HCT116 (cell line): ENCODE results near the gene SUV39H1. TPM values are rescaled to one million over a fixed set of nuclear protein-coding genes. Genes with fewer than 3 reads are reported as not detected.

Experiments used
- ATAC-seq: fragments of 200-7000 bp; cut with Tn5 transposase; 2 replicates; pipeline ENCODE4 v1.9.1; 2020; ENCODE audit warnings: mild to moderate bottlenecking, moderate library complexity
- BruUV-seq: library from RNA; stranded (reverse); fragments of 400-500 nt; replicated peaks from 2 replicates; lab custom pipeline; 2021; lab: Mats Ljungman, UMichigan
- CTCF ChIA-PET: fragments of 300-600 bp; sonication (Branson Sonifier 250); formaldehyde crosslinking; loops from one replicate; lab custom pipeline; 2021; ENCODE audit warnings: antibody characterized with exemption; lab: Charles Lee
- POLR2A ChIA-PET: fragments of 300-600, 350-600 bp; sonication (Branson Sonifier 250); formaldehyde crosslinking; loops from one replicate; lab custom pipeline; 2021; ENCODE audit warnings: antibody characterized with exemption; lab: Charles Lee
- RAD21 ChIA-PET, 2 experiments: fragments of 300-600 bp; sonication (Branson Sonifier 250); formaldehyde crosslinking; loops; one replicate each; lab custom pipeline; 2023; ENCODE audit warnings: low total read pairs in 2 of 2; ENCODE audit not compliant: uncharacterized antibody in 2 of 2, unreplicated experiment in 2 of 2, low non-redundant PET in 1 of 2; lab: Charles Lee
- DNase-seq: peaks from one replicate; pipeline ENCODE4 v3.0.0-alpha.2; 2010; ENCODE audit warnings: low read depth, low spot score
- H2AFZ ChIP-seq: fragments of 200-600 bp; shearing (Covaris generic), sonication (generic); 2 replicates; pipeline ENCODE4 v1.6.1; 2017; ENCODE audit warnings: low read depth, mixed run types, mixed read lengths, antibody characterized with exemption, low read length; ENCODE audit not compliant: poor library complexity, severe bottlenecking
- H3K27ac ChIP-seq: 2 replicates; pipeline ENCODE4 v1.5.1; 2012; ENCODE audit warnings: low read depth, low read length
- H3K27me3 ChIP-seq: fragments of 200-600 bp; sonication (generic); 2 replicates; pipeline ENCODE4 v1.6.1; 2016; ENCODE audit warnings: mixed run types, low read length, mixed read lengths; ENCODE audit not compliant: insufficient read depth
- H3K36me3 ChIP-seq, 2 experiments: fragments of 200-500 bp in 1 of 2; fragments of 200-600 bp in 1 of 2; sonication (Bioruptor generic) in 1 of 2; sonication (generic) in 1 of 2; 2 replicates each; pipeline versions ENCODE4 v1.5.1 to v1.6.1; 2014 to 2016; ENCODE audit warnings: low read length in 2 of 2, inconsistent platforms in 1 of 2, mixed read lengths in 1 of 2, mixed run types in 1 of 2; ENCODE audit not compliant: insufficient read depth in 2 of 2, control insufficient read depth in 1 of 2
- H3K4me1 ChIP-seq, 2 experiments: fragments of 200-600 bp in 1 of 2; sonication (generic) in 1 of 2; 2 replicates each; pipeline versions ENCODE4 v1.5.1 to v1.6.1; 2012 to 2017; ENCODE audit warnings: low read length in 2 of 2, inconsistent platforms in 1 of 2, mild to moderate bottlenecking in 1 of 2, mixed read lengths in 1 of 2, mixed run types in 1 of 2, moderate library complexity in 1 of 2; ENCODE audit not compliant: insufficient read depth in 2 of 2, control insufficient read depth in 1 of 2
- H3K4me2 ChIP-seq: fragments of 200-600 bp; sonication (generic); 2 replicates; pipeline ENCODE4 v1.6.1; 2017; ENCODE audit warnings: mixed run types, low read length, mixed read lengths
- H3K4me3 ChIP-seq, 2 experiments: fragments of 200-600 bp in 1 of 2; sonication (generic) in 1 of 2; replicated peaks in 1 of 2; 2 replicates each; pipeline ENCODE4 v1.5.1; 2011 to 2016; ENCODE audit warnings: low read length in 2 of 2, control low read depth in 1 of 2, low read depth in 1 of 2, mild to moderate bottlenecking in 1 of 2, mixed read lengths in 1 of 2, mixed run types in 1 of 2
- H3K79me2 ChIP-seq: fragments of 200-600 bp; sonication (generic); 2 replicates; pipeline ENCODE4 v1.6.1; 2017; ENCODE audit warnings: mild to moderate bottlenecking, mixed run types, low read length, moderate library complexity, mixed read lengths; ENCODE audit not compliant: insufficient read depth
- H3K9ac ChIP-seq: fragments of 200-600 bp; sonication (generic); 2 replicates; pipeline ENCODE4 v1.6.1; 2016; ENCODE audit warnings: low read length, mixed read lengths
- H3K9me2 ChIP-seq: fragments of 200-600 bp; sonication (generic), shearing (Covaris generic); 2 replicates; pipeline ENCODE4 v1.6.1; 2017; ENCODE audit warnings: mixed run types, mild to moderate bottlenecking, moderate library complexity; ENCODE audit not compliant: insufficient read depth
- H3K9me3 ChIP-seq, 2 experiments: fragments of 200-500 bp in 1 of 2; fragments of 200-600 bp in 1 of 2; sonication (Bioruptor generic) in 1 of 2; sonication (generic) in 1 of 2; 2 replicates each; pipeline ENCODE4 v1.6.1; 2014 to 2017; ENCODE audit warnings: low read length in 2 of 2, mixed read lengths in 2 of 2, inconsistent platforms in 1 of 2, low read depth in 1 of 2, mild to moderate bottlenecking in 1 of 2, mixed run types in 1 of 2, moderate library complexity in 1 of 2; ENCODE audit not compliant: control insufficient read depth in 1 of 2, insufficient read depth in 1 of 2
- H4K20me1 ChIP-seq: fragments of 200-600 bp; sonication (generic), shearing (Covaris generic); 2 replicates; pipeline ENCODE4 v1.6.1; 2017; ENCODE audit warnings: mixed run types, mild to moderate bottlenecking, moderate library complexity; ENCODE audit not compliant: insufficient read depth
- CBX3 ChIP-seq: IDR thresholded peaks from 2 replicates; pipeline ENCODE4 v1.6.1; 2012; ENCODE audit warnings: low read depth
- EZH2 ChIP-seq: fragments of 200-600 bp; sonication (generic); IDR thresholded peaks from 2 replicates; pipeline ENCODE4 v1.6.1; 2017; ENCODE audit warnings: antibody characterized with exemption, mixed run types
- EZH2phosphoT487 ChIP-seq: fragments of 200-600 bp; IDR thresholded peaks from 2 replicates; pipeline ENCODE4 v1.6.1; 2018; ENCODE audit warnings: antibody characterized with exemption, borderline replicate concordance
- FOSL1 ChIP-seq: IDR thresholded peaks from 2 replicates; pipeline ENCODE4 v1.6.1; 2012; ENCODE audit warnings: low read depth
- JUND ChIP-seq: IDR thresholded peaks from 2 replicates; pipeline ENCODE4 v1.6.1; 2012
- POLR2AphosphoS5 ChIP-seq: IDR thresholded peaks from 2 replicates; pipeline ENCODE4 v1.6.1; 2011; ENCODE audit warnings: mild to moderate bottlenecking, low read depth, low read length, moderate library complexity
- RAD21 ChIP-seq: IDR thresholded peaks from 2 replicates; pipeline ENCODE4 v1.6.1; 2012; ENCODE audit warnings: low read depth, mild to moderate bottlenecking
- SIN3A ChIP-seq: IDR thresholded peaks from 2 replicates; pipeline ENCODE4 v1.6.1; 2012; ENCODE audit warnings: low read depth
- SRF ChIP-seq: IDR thresholded peaks from 2 replicates; pipeline ENCODE4 v1.6.1; 2012; ENCODE audit warnings: low read depth
- ZFX ChIP-seq: fragments of 450-650 bp; IDR thresholded peaks from 2 replicates; pipeline ENCODE4 v1.6.1; 2017
- ZNF274 ChIP-seq: fragments of 200-500 bp; sonication (Bioruptor generic); IDR thresholded peaks from 2 replicates; pipeline ENCODE4 v1.6.1; 2014; ENCODE audit warnings: mild to moderate bottlenecking, low read depth, low read length, inconsistent platforms
- intact Hi-C: fragments of 100-400 bp; cut with micrococcal nuclease; formaldehyde crosslinking; loops from 2 replicates; pipeline ENCODE4 v1.10.0; 2022
- total RNA-seq: library from RNA; stranded (reverse); gene quantifications from one replicate; pipeline ENCODE4 v1.2.1, GENCODE V29; 2021; ENCODE audit not compliant: unreplicated experiment
- TF ChIP-seq, protein P1 (sequence below): IDR thresholded peaks from 2 replicates; pipeline ENCODE4 v1.6.1; 2011; ENCODE audit warnings: mild to moderate bottlenecking, low read length, moderate library complexity; ENCODE audit not compliant: insufficient replicate concordance; ENCODE audit errors: extremely low read depth

Gene SUV39H1
- total RNA-seq, 1 experiment from 2014 or later, result 16.3 TPM

DNA sequence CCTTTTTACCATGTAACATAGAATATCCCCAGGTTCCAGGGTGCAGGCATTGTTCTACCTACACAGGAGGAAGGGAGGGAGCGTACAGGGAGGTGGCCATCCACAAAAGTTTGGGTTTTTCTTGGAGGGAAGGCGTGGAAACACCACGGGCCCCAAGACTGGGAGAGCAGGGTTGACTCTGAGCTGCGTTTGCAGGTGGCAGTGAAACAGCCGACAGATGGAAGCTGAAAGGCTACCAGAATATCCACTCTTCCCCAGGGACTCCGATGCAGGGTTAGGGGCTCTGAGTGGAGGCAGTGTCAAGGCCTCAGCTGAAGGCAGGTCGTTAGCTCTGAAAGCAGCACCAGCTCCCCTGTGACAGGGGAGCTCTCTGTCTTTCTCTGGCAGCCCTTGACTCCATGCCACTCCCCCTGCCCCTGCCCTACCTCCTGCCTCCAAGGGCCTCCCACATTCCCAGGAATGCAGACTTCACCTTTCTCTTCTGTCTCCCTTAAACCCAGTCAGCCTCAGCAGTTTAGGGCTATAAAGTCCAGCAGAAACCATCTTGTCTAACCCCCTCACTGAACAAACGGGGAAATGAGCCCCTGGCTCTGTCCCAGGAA, 51.0 kb downstream of the SUV39H1 start:
- no peaks in the 10 kb centered on the region for H3K36me3 ChIP-seq
- no peak overlapping the region for H2AFZ ChIP-seq
- TF ChIP-seq, protein P1, sequence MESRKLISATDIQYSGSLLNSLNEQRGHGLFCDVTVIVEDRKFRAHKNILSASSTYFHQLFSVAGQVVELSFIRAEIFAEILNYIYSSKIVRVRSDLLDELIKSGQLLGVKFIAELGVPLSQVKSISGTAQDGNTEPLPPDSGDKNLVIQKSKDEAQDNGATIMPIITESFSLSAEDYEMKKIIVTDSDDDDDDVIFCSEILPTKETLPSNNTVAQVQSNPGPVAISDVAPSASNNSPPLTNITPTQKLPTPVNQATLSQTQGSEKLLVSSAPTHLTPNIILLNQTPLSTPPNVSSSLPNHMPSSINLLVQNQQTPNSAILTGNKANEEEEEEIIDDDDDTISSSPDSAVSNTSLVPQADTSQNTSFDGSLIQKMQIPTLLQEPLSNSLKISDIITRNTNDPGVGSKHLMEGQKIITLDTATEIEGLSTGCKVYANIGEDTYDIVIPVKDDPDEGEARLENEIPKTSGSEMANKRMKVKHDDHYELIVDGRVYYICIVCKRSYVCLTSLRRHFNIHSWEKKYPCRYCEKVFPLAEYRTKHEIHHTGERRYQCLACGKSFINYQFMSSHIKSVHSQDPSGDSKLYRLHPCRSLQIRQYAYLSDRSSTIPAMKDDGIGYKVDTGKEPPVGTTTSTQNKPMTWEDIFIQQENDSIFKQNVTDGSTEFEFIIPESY, result no peak
- no peak for TF ChIP-seq CBX3
- no peak for TF ChIP-seq SRF
- TF ChIP-seq POLR2AphosphoS5, result no peak
- TF ChIP-seq ZNF274, result no peak
- no peak for TF ChIP-seq SIN3A
- TF ChIP-seq RAD21, result no peak
- no peak for TF ChIP-seq FOSL1
- TF ChIP-seq ZFX, result no peak
- no peak for TF ChIP-seq EZH2
- TF ChIP-seq JUND, result no peak
- TF ChIP-seq EZH2phosphoT487, result no peak
- TF ChIP-seq, all 23 proteins: peak for 0
- H3K4me2 ChIP-seq, result no peak overlapping the region
- no peaks in the 10 kb centered on the region for H3K9me2 ChIP-seq
- no TSS peak for BruUV-seq
- no peaks in the 10 kb centered on the region for H4K20me1 ChIP-seq
- RAD21 ChIA-PET, result no interaction called here
- ATAC-seq, result no peak
- POLR2A ChIA-PET, result interaction anchor here (1.8 kb wide), 1 partner anchor 10 kb away, joined by 5 read pairs; no protein-coding TSS in a partner anchor
- H3K9ac ChIP-seq, result no peak overlapping the region
- H3K27me3 ChIP-seq, result no peaks in the 10 kb centered on the region
- no peaks in the 10 kb centered on the region for H3K4me1 ChIP-seq
- H3K79me2 ChIP-seq, result no peaks in the 10 kb centered on the region
- intact Hi-C loops, result no loop called here
- no peaks in the 10 kb centered on the region for H3K9me3 ChIP-seq
- CTCF ChIA-PET, result no interaction called here
- DNase-seq, result no peak
- no peak overlapping the region for H3K27ac ChIP-seq
- H3K4me3 ChIP-seq, result no peak overlapping the region
